Measurements from ENCODE around the gene NDUFS4.

Gene NDUFS4

DNA sequence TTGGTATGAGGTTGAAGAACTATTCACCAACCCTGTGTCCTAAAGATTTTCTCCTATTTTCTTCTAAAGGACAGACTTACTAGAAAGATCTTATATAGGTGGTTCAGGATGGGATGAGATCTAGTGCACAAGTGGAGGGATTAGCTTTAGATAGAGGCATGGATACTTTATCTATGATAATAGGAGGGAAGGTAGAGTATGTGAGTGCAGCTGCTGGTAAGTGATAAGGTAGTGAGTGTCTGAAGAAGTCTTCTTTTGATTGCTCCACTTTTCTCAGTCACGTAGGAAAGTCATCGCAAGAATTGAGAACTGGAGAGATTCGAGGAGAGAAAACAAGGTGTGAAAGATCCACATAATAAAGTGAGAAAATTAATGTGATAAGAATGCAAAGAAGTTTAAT is 6.0 kb upstream of the NDUFS4 start:
- H3K4me3 ChIP-seq (replicated peaks; ENCODE audit: low read depth, low read length), result no peak overlapping the region
- TF ChIP-seq, protein P1, sequence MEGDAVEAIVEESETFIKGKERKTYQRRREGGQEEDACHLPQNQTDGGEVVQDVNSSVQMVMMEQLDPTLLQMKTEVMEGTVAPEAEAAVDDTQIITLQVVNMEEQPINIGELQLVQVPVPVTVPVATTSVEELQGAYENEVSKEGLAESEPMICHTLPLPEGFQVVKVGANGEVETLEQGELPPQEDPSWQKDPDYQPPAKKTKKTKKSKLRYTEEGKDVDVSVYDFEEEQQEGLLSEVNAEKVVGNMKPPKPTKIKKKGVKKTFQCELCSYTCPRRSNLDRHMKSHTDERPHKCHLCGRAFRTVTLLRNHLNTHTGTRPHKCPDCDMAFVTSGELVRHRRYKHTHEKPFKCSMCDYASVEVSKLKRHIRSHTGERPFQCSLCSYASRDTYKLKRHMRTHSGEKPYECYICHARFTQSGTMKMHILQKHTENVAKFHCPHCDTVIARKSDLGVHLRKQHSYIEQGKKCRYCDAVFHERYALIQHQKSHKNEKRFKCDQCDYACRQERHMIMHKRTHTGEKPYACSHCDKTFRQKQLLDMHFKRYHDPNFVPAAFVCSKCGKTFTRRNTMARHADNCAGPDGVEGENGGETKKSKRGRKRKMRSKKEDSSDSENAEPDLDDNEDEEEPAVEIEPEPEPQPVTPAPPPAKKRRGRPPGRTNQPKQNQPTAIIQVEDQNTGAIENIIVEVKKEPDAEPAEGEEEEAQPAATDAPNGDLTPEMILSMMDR (IDR thresholded peaks at IDR 0.05; ENCODE audit: low read length, missing control alignments), result no peak
- no peak for DNase-seq (ENCODE audit: low read depth)

DNA sequence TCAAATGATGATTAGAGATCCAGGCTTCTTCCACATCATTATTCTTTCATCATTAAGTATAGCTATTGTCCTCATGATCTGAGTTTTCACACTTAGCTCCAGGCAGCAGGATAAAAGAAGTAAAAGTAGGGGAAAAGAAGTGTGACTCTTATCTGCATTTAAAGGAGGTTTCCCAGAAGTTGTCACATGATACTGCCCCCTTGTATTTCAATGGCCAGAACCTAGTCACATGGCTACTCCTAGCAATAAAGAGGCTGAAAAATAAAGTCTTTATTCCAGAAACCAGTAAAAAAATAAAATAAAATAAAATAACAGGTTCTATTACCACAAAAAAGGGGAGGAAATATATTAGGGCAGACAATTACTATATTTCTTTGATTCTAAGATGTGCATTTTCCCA is 5.3 kb upstream of the NDUFS4 start:
- no peak for DNase-seq (ENCODE audit: low read depth)
- no peak overlapping the region for H3K4me3 ChIP-seq (replicated peaks; ENCODE audit: low read depth, low read length)
- TF ChIP-seq, protein P1 (IDR thresholded peaks at IDR 0.05; ENCODE audit: low read length, missing control alignments), result no peak

DNA sequence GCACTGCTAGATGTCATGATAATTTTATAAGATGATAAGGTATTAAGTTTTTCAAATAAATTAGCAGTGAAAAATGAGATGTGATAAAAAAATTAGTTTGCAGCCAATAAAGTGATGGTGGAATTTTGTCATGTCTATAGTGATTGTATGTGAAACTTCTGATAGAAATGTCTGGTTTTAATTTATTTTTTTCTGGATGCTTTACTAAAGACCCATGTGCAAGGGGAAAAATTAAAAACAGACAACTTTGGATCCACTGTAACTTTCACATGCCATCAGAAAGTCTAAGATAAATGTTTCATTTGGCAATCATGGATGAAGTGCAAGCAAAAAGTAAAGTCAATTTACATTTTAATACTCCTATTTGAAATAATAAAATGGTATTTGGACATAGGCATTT is 4.4 kb upstream of the NDUFS4 start:
- no peak overlapping the region for H3K4me3 ChIP-seq (replicated peaks; ENCODE audit: low read depth, low read length)
- TF ChIP-seq, protein P1 (IDR thresholded peaks at IDR 0.05; ENCODE audit: low read length, missing control alignments), result no peak
- no peak for DNase-seq (ENCODE audit: low read depth)

DNA sequence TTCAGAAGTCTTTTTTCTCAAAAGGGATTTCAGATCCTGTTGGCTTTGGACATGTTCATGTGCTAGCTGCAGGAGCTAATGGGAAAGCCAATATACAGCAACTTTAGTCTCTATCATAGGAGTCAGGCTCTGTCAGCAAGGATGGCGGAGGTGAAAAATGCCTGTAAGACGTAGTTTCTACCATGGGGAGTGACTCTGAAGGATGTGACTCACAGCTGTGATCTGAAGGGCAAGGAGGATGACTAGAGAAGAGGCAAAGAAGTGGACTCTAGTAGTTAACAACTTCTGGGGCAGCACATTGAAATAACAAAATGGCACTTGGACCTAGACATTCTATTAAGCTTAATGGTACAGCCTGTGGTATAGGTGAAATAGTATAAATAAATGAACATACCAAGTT is 3.1 kb upstream of the NDUFS4 start:
- DNase-seq (ENCODE audit: low read depth), result peak; percentile 45
- H3K4me3 ChIP-seq (replicated peaks; ENCODE audit: low read depth, low read length), result no peak overlapping the region
- TF ChIP-seq, protein P1 (IDR thresholded peaks at IDR 0.05; ENCODE audit: low read length, missing control alignments), result no peak

DNA sequence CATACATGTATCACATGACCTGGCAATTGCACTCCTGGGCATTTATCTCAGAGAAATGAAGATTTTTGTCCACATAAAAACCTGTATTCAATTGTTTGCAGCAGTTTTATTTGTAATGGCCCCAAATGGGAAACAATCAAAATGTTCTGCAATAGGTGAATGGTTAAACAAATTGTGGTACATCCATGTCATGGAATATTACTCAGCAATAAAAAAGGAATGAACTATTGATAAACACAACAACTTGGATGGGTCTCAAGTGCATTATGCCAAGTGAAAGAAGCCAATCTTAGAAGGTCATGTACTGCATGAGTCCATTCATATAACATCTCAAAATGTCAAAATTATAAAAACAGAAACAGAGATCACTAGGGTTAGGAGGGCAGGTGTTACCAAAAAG is 1.5 kb upstream of the NDUFS4 start:
- TF ChIP-seq, protein P1 (IDR thresholded peaks at IDR 0.05; ENCODE audit: low read length, missing control alignments), result no peak
- no peak overlapping the region for H3K4me3 ChIP-seq (replicated peaks; ENCODE audit: low read depth, low read length)
- DNase-seq (ENCODE audit: low read depth), result no peak

DNA sequence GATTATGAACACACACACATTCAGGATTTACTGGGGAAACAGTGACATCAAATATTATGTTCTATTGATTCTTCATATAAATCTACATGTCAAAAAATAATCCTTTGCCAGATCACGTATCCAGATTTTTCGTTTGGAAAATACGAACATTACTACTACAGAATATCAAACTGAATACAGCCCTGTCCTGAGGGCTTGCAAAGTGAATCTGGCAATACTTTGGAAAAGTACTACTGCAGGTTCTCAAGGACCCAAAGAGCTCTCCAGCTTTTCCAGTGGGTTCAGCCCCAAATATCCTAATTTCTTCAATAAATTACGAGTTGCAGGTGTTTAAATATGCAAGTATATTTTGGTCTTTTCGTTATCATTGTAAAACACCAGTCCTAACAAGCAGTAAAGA is 411 bp upstream of the NDUFS4 start:
- DNase-seq (ENCODE audit: low read depth), result no peak
- H3K4me3 ChIP-seq (replicated peaks; ENCODE audit: low read depth, low read length), result peak overlapping the region; percentile 83
- TF ChIP-seq, protein P1 (IDR thresholded peaks at IDR 0.05; ENCODE audit: low read length, missing control alignments), result no peak

DNA sequence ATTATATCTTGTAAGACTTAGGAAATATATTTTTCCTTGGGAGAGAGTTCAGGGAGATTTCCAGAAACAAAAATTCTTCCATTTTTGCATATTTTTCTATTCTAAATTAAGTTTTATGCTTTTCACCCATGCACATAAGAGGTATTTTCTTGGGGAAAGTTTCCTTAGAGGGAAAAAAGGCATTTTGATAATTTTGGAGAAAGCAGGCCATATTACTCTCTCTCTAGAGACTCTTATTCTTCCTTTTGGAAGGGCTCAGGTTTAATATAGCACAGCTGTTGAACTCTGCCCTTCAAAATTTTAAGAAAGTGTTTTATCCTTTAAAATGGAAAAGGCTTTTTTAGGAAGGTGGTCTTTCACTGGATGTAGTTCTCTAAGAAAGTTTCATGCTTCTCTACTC is 8.0 kb downstream of the NDUFS4 start:
- no peak overlapping the region for H3K4me3 ChIP-seq (replicated peaks; ENCODE audit: low read depth, low read length)
- no peak for DNase-seq (ENCODE audit: low read depth)
- TF ChIP-seq, protein P1 (IDR thresholded peaks at IDR 0.05; ENCODE audit: low read length, missing control alignments), result no peak
